Measurements from ENCODE around the gene SPTBN4.

- TF ChIP-seq CTCF (IDR thresholded peaks at IDR 0.05; ENCODE audit: low read length) = no peak
- TF ChIP-seq EZH2 (IDR thresholded peaks at IDR 0.05; ENCODE audit: borderline replicate concordance, low read length) = no peak
Observed at GRCh38 chr19:40461669-40462221, 5.1 kb upstream of the SPTBN4 start.

Measured in OCI-LY1 (cell line).